SK-N-SH (cell line): Measurements from ENCODE around the gene ROBO1.

ENCODE experiments used
- CTCF ChIP-seq: fragments of 200-600 bp; sonication (generic); IDR thresholded peaks from 2 replicates; pipeline ENCODE4 v1.6.1; 2017; ENCODE audit warnings: antibody characterized with exemption, mild to moderate bottlenecking, moderate library complexity
- EP300 ChIP-seq, 2 experiments: IDR thresholded peaks; 2 replicates each; pipeline versions ENCODE4 v1.4.0 to v1.6.1; 2012; ENCODE audit warnings: borderline replicate concordance in 1 of 2, low read depth in 1 of 2, low read length in 1 of 2
- FOXM1 ChIP-seq: IDR thresholded peaks from 2 replicates; pipeline ENCODE4 v1.4.0; 2012; ENCODE audit warnings: low read depth, mild to moderate bottlenecking
- GATA2 ChIP-seq: sonication (generic); formaldehyde crosslinking; IDR thresholded peaks from 2 replicates; pipeline ENCODE4 v1.5.0; 2020; ENCODE audit warnings: mild to moderate bottlenecking, missing genetic modification reagents
- NRF1 ChIP-seq: IDR thresholded peaks from 2 replicates; pipeline ENCODE4 v1.6.1; 2012; ENCODE audit warnings: low read depth, mild to moderate bottlenecking, low read length
- POLR2AphosphoS5 ChIP-seq: IDR thresholded peaks from 2 replicates; pipeline ENCODE4 v1.6.1; 2012; ENCODE audit warnings: low read depth, low read length
- RAD21 ChIP-seq: IDR thresholded peaks from 2 replicates; pipeline ENCODE4 v1.6.1; 2012; ENCODE audit warnings: mild to moderate bottlenecking, low read length
- RCOR1 ChIP-seq: fragments of 150-350 bp; IDR thresholded peaks from 2 replicates; pipeline ENCODE4 v1.6.1; 2017; ENCODE audit warnings: antibody characterized with exemption, low read length
- REST ChIP-seq: IDR thresholded peaks from 2 replicates; pipeline ENCODE4 v1.6.1; 2012; ENCODE audit warnings: mild to moderate bottlenecking, low read depth, low read length, moderate library complexity
- RFX5 ChIP-seq: IDR thresholded peaks from 2 replicates; pipeline ENCODE4 v1.6.1; 2012; ENCODE audit warnings: mild to moderate bottlenecking, improper control_type of control experiment, low read length
- TAF1 ChIP-seq: IDR thresholded peaks from 2 replicates; pipeline ENCODE4 v1.6.1; 2012; ENCODE audit warnings: low read depth, mild to moderate bottlenecking, low read length, moderate library complexity, borderline replicate concordance
- TCF12 ChIP-seq: IDR thresholded peaks from 2 replicates; pipeline ENCODE4 v1.4.0; 2012
- USF2 ChIP-seq: fragments of 150-350 bp; IDR thresholded peaks from 2 replicates; pipeline ENCODE4 v1.6.1; 2017; ENCODE audit warnings: antibody characterized with exemption, low read length, low read depth, borderline replicate concordance
- YY1 ChIP-seq: IDR thresholded peaks from 2 replicates; pipeline ENCODE4 v1.4.0; 2012; ENCODE audit warnings: low read depth, mild to moderate bottlenecking

GRCh38 chr3:78781351-78781750, 986.4 kb downstream of the ROBO1 start:
- TF ChIP-seq EP300 (IDR thresholded peaks at IDR 0.05; ENCODE audit: borderline replicate concordance in 1 of 2, low read depth in 1 of 2, low read length in 1 of 2): no peak
- TF ChIP-seq RCOR1: no peak
- no peak for TF ChIP-seq RFX5
- TF ChIP-seq POLR2AphosphoS5: no peak
- TF ChIP-seq NRF1: no peak
- no peak for TF ChIP-seq CTCF
- TF ChIP-seq REST: no peak
- no peak for TF ChIP-seq GATA2 (CRISPR knock-in tag)
- TF ChIP-seq RAD21: no peak
- no peak for TF ChIP-seq FOXM1
- TF ChIP-seq TAF1: no peak
- no peak for TF ChIP-seq TCF12
- no peak for TF ChIP-seq YY1
- no peak for TF ChIP-seq USF2
